Adrenal gland (tissue), 12 donors: Measurements from ENCODE around the gene CHI3L1. TPM values are rescaled to one million over a fixed set of nuclear protein-coding genes. Genes with fewer than 3 reads are reported as not detected.

Experiments
- DNase-seq, 7 donors: peaks; one replicate each; pipeline ENCODE4 v3.0.0-alpha.2; 2019 to 2020
- H3K27ac ChIP-seq, 5 donors: fragments of 200-600 bp; sonication (generic) in 4 of 5; 1 replicate in 3 of 5; 2 replicates in 2 of 5; pipeline versions ENCODE4 v1.5.1 to v1.8.0; 2016 to 2020; ENCODE audit warnings: mild to moderate bottlenecking in 1 of 5
- H3K27me3 ChIP-seq: fragments of 200-600 bp; 2 replicates; pipeline ENCODE4 v1.8.0; 2021
- H3K36me3 ChIP-seq, 2 donors: fragments of 200-600 bp; replicated peaks in 1 of 2; 1 replicate in 1 of 2; 2 replicates in 1 of 2; pipeline versions ENCODE4 v1.5.1 to v1.8.0; 2018 to 2022
- H3K4me1 ChIP-seq, 2 donors: fragments of 200-600 bp; replicated peaks in 1 of 2; 1 replicate in 1 of 2; 2 replicates in 1 of 2; pipeline versions ENCODE4 v1.5.1 to v1.8.0; 2018 to 2021
- H3K4me3 ChIP-seq, 4 donors: fragments of 200-600 bp; sonication (generic) in 3 of 4; one replicate each; pipeline ENCODE4 v1.5.1; 2016 to 2018
- H3K9me3 ChIP-seq, 3 donors: fragments of 200-600 bp; sonication (generic) in 1 of 3; replicated peaks in 1 of 3; 1 replicate in 2 of 3; 2 replicates in 1 of 3; pipeline versions ENCODE4 v1.5.1 to v1.8.0; 2016 to 2021
- POLR2A ChIP-seq, 2 donors: fragments of 450-650 bp; IDR thresholded peaks; one replicate each; pipeline ENCODE4 v1.6.1; 2017; ENCODE audit warnings: antibody characterized with exemption in 2 of 2, mild to moderate bottlenecking in 2 of 2, moderate library complexity in 1 of 2
- WGBS, 4 donors: extraction: QIAGEN DNeasy Blood & Tissue Kit in 2 of 4; methylation state at CpG; one replicate each; pipeline versions ENCODE4 v1.1.5 to v1.1.7; 2013 to 2017; 5-methylcytosine and 5-hydroxymethylcytosine counted together
- intact Hi-C, 2 donors: fragments of 100-400 bp; cut with DNase I; formaldehyde crosslinking; loops; one replicate each; pipeline versions ENCODE4 v1.14.1 to v1.15.0; 2022 to 2023
- polyA plus RNA-seq, 3 donors: library from polyadenylated mRNA; stranded (reverse); fragments of 200-250 nt in 2 of 3; fragments of 350-450 nt in 1 of 3; fragmentation: Illumina TruSeq in 1 of 3; extraction: RNeasy Lipid Tissue Mini Kit (QIAGEN cat#74804) in 1 of 3; gene quantifications; one replicate each; pipeline ENCODE4 v1.2.3, GENCODE V29; 2013 to 2014
- total RNA-seq, 9 donors: library from RNA; depleted of rRNA in 4 of 9; stranded (reverse); fragments of >200 nt in 4 of 9; fragments of 120-200 nt in 1 of 9; fragmentation: NEBNext Ultra II Directional in 1 of 9; extraction: Animal tissue kit (Norgen Biotek cat#: 25700) in 1 of 9; gene quantifications; one replicate each; pipeline versions ENCODE4 v1.1.0 to v1.2.4, GENCODE V29; 2013 to 2023
- TF ChIP-seq, protein P1 (sequence below), 6 experiments: fragments of 450-650 bp in 4 of 6; fragments of 200-600 bp in 2 of 6; sonication (generic) in 1 of 6; IDR thresholded peaks; 1 replicate in 5 of 6; 2 replicates in 1 of 6; pipeline versions ENCODE4 v1.5.1 to v1.8.0; 2016 to 2021; ENCODE audit warnings: antibody characterized with exemption in 6 of 6, mild to moderate bottlenecking in 2 of 6, moderate library complexity in 1 of 6
- donor health status: healthy with polysubstance abuse.
- donor health status: Bipolar disorder and iron deficiency.
- donor health status: DM: yes; HTN: yes; CAD: no.
- donor health status: DM: no; HTN: no; CAD: no.
- donor health status: DM: no; HTN: no; CAD: no.
- donor health status: DM: yes; HTN: yes; CAD: no.

CHI3L1 gene
- total and polyA plus RNA-seq, 12 donors, result 0.11 to 19.1 (median 0.74) TPM

DNA sequence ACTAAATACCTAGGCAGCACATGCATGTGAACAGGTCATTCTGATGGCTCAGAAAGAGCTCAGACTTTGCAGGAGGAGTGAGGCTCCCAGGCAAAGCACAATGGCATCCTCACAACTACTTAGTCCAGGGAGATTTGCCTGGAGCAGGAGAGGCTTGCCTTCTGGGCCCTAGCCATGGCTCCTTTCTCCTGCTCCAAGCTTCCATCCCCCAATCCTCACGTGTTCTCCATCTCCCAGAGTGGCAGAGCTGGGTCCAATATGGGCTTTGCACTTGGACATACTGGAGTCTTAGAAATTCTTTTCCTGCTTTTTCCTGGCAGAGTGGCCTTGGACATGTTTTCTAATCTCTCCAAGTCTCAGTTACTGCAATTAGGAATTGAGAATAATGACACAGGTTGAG lies 26.7 kb downstream of the CHI3L1 start:
- Histone ChIP-seq H3K9me3 (no peaks in the 10 kb centered on the region), H3K27ac (no peak overlapping the region), H3K27me3 (no peaks in the 10 kb centered on the region), H3K4me1 (no peaks in the 10 kb centered on the region), H3K4me3 (no peak overlapping the region), H3K36me3 (no peaks in the 10 kb centered on the region)
- intact Hi-C loops, result no loop called here
- TF ChIP-seq, protein P1, sequence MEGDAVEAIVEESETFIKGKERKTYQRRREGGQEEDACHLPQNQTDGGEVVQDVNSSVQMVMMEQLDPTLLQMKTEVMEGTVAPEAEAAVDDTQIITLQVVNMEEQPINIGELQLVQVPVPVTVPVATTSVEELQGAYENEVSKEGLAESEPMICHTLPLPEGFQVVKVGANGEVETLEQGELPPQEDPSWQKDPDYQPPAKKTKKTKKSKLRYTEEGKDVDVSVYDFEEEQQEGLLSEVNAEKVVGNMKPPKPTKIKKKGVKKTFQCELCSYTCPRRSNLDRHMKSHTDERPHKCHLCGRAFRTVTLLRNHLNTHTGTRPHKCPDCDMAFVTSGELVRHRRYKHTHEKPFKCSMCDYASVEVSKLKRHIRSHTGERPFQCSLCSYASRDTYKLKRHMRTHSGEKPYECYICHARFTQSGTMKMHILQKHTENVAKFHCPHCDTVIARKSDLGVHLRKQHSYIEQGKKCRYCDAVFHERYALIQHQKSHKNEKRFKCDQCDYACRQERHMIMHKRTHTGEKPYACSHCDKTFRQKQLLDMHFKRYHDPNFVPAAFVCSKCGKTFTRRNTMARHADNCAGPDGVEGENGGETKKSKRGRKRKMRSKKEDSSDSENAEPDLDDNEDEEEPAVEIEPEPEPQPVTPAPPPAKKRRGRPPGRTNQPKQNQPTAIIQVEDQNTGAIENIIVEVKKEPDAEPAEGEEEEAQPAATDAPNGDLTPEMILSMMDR (IDR thresholded peaks at IDR 0.05), result no peak
- no peak for TF ChIP-seq POLR2A (IDR thresholded peaks at IDR 0.05)
- WGBS, 4 donors, result 60 to 100% (median 88%) methylated on average over 1 of the region's 1 CpG
- DNase-seq, result no peak

DNA sequence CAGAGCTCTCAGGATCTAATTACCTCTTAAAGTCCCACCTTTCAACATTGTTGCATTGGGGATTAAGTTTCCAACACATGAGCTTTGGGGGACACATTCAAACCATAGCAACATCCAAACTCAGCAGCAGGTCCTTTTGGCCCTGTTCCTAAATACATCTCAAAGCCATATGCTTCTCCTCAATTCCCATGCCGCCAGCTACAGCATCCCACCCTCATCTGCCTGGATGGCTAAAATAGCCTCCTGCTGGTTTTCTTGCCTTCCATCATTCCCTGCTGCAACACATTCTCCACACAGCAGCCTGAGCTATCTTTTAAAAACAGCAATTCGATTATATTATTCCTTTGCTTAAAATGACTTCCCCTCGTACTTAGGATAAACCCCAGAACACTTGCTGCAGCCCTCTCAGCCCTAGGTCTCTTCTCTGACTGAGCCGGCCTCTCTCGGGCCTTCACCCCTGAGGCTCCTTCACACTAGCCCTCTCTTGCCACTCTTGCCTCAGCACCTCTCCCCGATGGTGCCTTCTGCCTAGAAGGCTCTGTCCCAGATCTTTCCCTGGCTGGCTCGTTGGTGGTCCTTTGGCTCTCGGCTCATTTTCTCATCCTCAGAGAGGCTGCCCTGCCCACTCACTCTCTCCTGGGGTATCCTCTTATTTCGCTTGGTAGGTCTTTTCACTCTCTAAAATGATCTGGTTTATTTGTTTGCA lies 27.4 kb downstream of the CHI3L1 start:
- no peaks in the 10 kb centered on the region for H3K27me3 ChIP-seq
- H3K4me3 ChIP-seq, result no peak overlapping the region
- TF ChIP-seq, protein P1 (IDR thresholded peaks at IDR 0.05), result no peak
- TF ChIP-seq POLR2A (IDR thresholded peaks at IDR 0.05), result no peak
- intact Hi-C loops, result no loop called here
- no peaks in the 10 kb centered on the region for H3K9me3 ChIP-seq
- H3K36me3 ChIP-seq, result no peaks in the 10 kb centered on the region
- no peak overlapping the region for H3K27ac ChIP-seq
- 80 to 92% (median 85%) methylated on average over 9 of the region's 9 CpGs for WGBS, 4 donors
- no peaks in the 10 kb centered on the region for H3K4me1 ChIP-seq
- DNase-seq, result no peak

DNA sequence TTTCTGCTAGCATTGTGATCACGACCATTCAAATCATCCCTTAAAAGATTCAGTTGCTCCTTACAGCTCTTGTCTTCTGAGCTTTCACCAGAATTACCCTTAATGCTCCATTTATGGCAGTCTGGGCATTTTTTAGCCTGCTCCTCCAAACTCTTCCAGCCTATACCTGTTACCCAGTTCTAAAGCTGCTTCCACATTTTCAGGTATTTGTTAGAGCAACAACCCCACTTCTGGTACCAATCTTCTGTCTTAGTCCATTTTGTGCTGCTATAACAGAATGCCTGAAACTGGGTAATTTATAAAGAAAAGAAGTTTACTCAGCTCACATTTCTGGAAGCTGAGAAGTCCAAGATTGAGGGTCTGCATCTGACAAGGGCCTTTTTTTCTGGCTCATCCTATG lies 28.1 kb downstream of the CHI3L1 start:
- H3K9me3 ChIP-seq, result no peaks in the 10 kb centered on the region
- peaks cover 0 to 2% of the 10 kb centered on the region in 2 donors for H3K4me1 ChIP-seq
- H3K36me3 ChIP-seq, result no peaks in the 10 kb centered on the region
- H3K27ac ChIP-seq, result no peak overlapping the region
- 79 to 89% (median 87%) methylated on average over 1 of the region's 1 CpG for WGBS, 4 donors
- no peak for DNase-seq
- H3K4me3 ChIP-seq, result no peak overlapping the region
- no peaks in the 10 kb centered on the region for H3K27me3 ChIP-seq
- intact Hi-C loops, result no loop called here
- TF ChIP-seq POLR2A (IDR thresholded peaks at IDR 0.05), result no peak
- TF ChIP-seq, protein P1 (IDR thresholded peaks at IDR 0.05), result no peak

DNA sequence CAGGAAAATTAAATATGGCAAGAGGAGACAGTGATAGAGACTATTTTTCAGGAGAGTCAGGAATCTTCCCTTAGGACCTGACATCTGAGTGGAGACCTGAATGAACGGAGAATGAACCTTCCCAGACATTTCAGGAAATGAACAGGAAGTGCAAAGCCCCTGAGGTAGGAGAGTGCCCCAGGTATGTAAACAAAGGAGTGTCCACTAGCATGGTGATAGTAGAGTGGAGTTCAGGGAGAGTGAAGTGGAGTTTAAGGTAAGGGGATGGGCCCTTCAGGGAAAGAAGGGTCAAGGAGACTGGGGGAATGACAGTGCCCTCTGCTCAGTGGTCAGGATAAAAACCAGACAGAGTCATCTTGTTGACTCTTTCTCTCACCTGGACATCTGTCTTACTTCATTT lies 30.2 kb downstream of the CHI3L1 start:
- no peak for DNase-seq
- Histone ChIP-seq H3K36me3 (no peaks in the 10 kb centered on the region), H3K4me3 (no peak overlapping the region), H3K9me3 (no peaks in the 10 kb centered on the region), H3K27me3 (no peaks in the 10 kb centered on the region), H3K27ac (no peak overlapping the region), H3K4me1 (peaks cover 0 to 7% of the 10 kb centered on the region in 2 donors)
- TF ChIP-seq, protein P1 (IDR thresholded peaks at IDR 0.05), result no peak
- TF ChIP-seq POLR2A (IDR thresholded peaks at IDR 0.05), result no peak
- 85 to 94% (median 88%) methylated on average over 1 of the region's 1 CpG for WGBS, 4 donors
- intact Hi-C loops, result no loop called here
